Aorta (tissue), 5 donors: ENCODE results near the gene ASB15. TPM values are rescaled to one million over a fixed set of nuclear protein-coding genes. Genes with fewer than 3 reads are reported as not detected.
"Not testable (repeated sequence)": the region's sequence is repeated elsewhere in the genome, so short reads cannot be mapped to it uniquely, and the experiment has no call there.

Experiments
- ATAC-seq: fragments of 200-7000 bp; cut with Tn5 transposase; one replicate; pipeline ENCODE4 v1.9.1; 2022; ENCODE audit warnings: moderate library complexity; ENCODE audit not compliant: low FRiP score
- DNase-seq, 2 donors: peaks; one replicate each; pipeline ENCODE4 v3.0.0-alpha.2; 2020
- H3K27ac ChIP-seq, 2 donors: one replicate each; pipeline ENCODE4 v1.5.1; 2013; ENCODE audit warnings: low read length in 2 of 2, mild to moderate bottlenecking in 2 of 2, moderate library complexity in 2 of 2, control low read depth in 1 of 2, inconsistent platforms in 1 of 2, low read depth in 1 of 2
- H3K27me3 ChIP-seq, 2 donors: one replicate each; pipeline ENCODE4 v1.6.1; 2013; ENCODE audit warnings: control low read depth in 1 of 2, low read length in 1 of 2, mild to moderate bottlenecking in 1 of 2, moderate library complexity in 1 of 2; ENCODE audit not compliant: insufficient read depth in 2 of 2, control insufficient read depth in 1 of 2
- H3K36me3 ChIP-seq, 2 donors: one replicate each; pipeline ENCODE4 v1.6.1; 2013; ENCODE audit warnings: control low read depth in 1 of 2, low read length in 1 of 2, mild to moderate bottlenecking in 1 of 2; ENCODE audit not compliant: insufficient read depth in 2 of 2, control insufficient read depth in 1 of 2
- H3K4me1 ChIP-seq, 2 donors: one replicate each; pipeline ENCODE4 v1.6.1; 2013; ENCODE audit warnings: low read length in 2 of 2, control low read depth in 1 of 2, mild to moderate bottlenecking in 1 of 2, moderate library complexity in 1 of 2; ENCODE audit not compliant: insufficient read depth in 2 of 2, control insufficient read depth in 1 of 2
- H3K4me3 ChIP-seq, 2 donors: one replicate each; pipeline ENCODE4 v1.5.1; 2013; ENCODE audit warnings: low read length in 2 of 2, control low read depth in 1 of 2, mild to moderate bottlenecking in 1 of 2
- H3K9me3 ChIP-seq: one replicate; pipeline ENCODE4 v1.6.1; 2013; ENCODE audit warnings: mild to moderate bottlenecking, low read length; ENCODE audit not compliant: control insufficient read depth
- WGBS, 2 donors: extraction: QIAGEN DNeasy Blood & Tissue Kit; methylation state at CpG; one replicate each; pipeline ENCODE4 v1.1.7; 2013; 5-methylcytosine and 5-hydroxymethylcytosine counted together
- intact Hi-C, 2 donors: fragments of 100-400 bp; cut with DNase I; formaldehyde crosslinking; loops; one replicate each; pipeline versions ENCODE4 v1.14.2 to v1.15.0; 2022
- long read RNA-seq, 2 donors: library from polyadenylated mRNA; unstranded; transcript quantifications; one replicate each; pipeline ENCODE4 v2.0.0, GENCODE V29; 2020 to 2021
- polyA plus RNA-seq, 2 donors: library from polyadenylated mRNA; stranded (reverse); fragments of 200-250 nt; gene quantifications; one replicate each; pipeline ENCODE4 v1.2.3, GENCODE V29; 2013
- total RNA-seq, 2 donors: library from RNA; stranded (reverse); fragmentation: NEBNext Ultra II Directional; extraction: Animal tissue kit (Norgen Biotek cat#: 25700); gene quantifications; one replicate each; pipeline ENCODE4 v1.2.1, GENCODE V29; 2021
- donor health status: healthy with polysubstance abuse.
- donor health status: Bipolar disorder and iron deficiency.
- donor health status: DM: no; HTN: no; CAD: no.
- donor health status: DM: no; HTN: no; CAD: no.
- donor health status: DM: yes; HTN: yes; CAD: no.

The ASB15 gene
- not detected for total RNA-seq
- under 1 TPM in 1 of 2 donors, not detected in 1; 0.13 TPM for polyA plus RNA-seq
- long read RNA-seq, donor 1, partial matches to known transcripts, result 0 of 1 reads
- long read RNA-seq, donor 1, other reads (novel, unspliced or antisense), result 1 of 1 reads
- long read RNA-seq, donor 2, result 0 reads

- no peaks in the 10 kb centered on the region for H3K4me1 ChIP-seq
- intact Hi-C loops, result no loop called here
- no peak within 1 kb of the TSS for H3K4me3 ChIP-seq
- 62 to 65% methylated on average over 4 of the region's 4 CpGs for WGBS, 2 donors
- H3K27ac ChIP-seq, result no peak within 1 kb of the TSS
- H3K9me3 ChIP-seq, result no peaks in the 10 kb centered on the region
- no peaks in the 10 kb centered on the region for H3K27me3 ChIP-seq
- no peak for ATAC-seq
- no peaks in the 10 kb centered on the region for H3K36me3 ChIP-seq
- DNase-seq, result no peak
Observed at GRCh38 chr7:123601530-123601929, at the start of gene ASB15. ASB15 (plus strand) TSS chr7:123601821; CDS start chr7:123614503, 12,682 bp downstream.

GRCh38 chr7:123552134-123552533 is 49.5 kb upstream of the ASB15 start:
- DNase-seq, H3K36me3 ChIP-seq, H3K27me3 ChIP-seq, H3K4me3 ChIP-seq, H3K27ac ChIP-seq, H3K4me1 ChIP-seq, ATAC-seq, H3K9me3 ChIP-seq, intact Hi-C loops: not testable (repeated sequence)

GRCh38 chr7:123552641-123553040 is 49.0 kb upstream of the ASB15 start:
- Histone ChIP-seq H3K36me3 (peaks cover 0 to 2% of the 10 kb centered on the region in 2 donors), H3K4me1 (peaks cover 0 to 2% of the 10 kb centered on the region in 2 donors), H3K4me3 (no peak overlapping the region), H3K9me3 (no peaks in the 10 kb centered on the region), H3K27ac (no peak overlapping the region), H3K27me3 (no peaks in the 10 kb centered on the region)
- ATAC-seq, result no peak
- intact Hi-C loops, result no loop called here
- no peak for DNase-seq
- WGBS, 2 donors, result 96 to 98% methylated on average over 2 of the region's 2 CpGs

GRCh38 chr7:123553159-123553558 is 48.5 kb upstream of the ASB15 start:
- Histone ChIP-seq H3K27me3 (no peaks in the 10 kb centered on the region), H3K4me3 (no peak overlapping the region), H3K27ac (no peak overlapping the region), H3K36me3 (peaks cover 0 to 2% of the 10 kb centered on the region in 2 donors), H3K4me1 (peaks cover 0 to 2% of the 10 kb centered on the region in 2 donors), H3K9me3 (no peaks in the 10 kb centered on the region)
- intact Hi-C loops, result no loop called here
- ATAC-seq (no peak), DNase-seq (no peak)
- WGBS, 2 donors, result 84 to 87% methylated on average over 3 of the region's 3 CpGs

GRCh38 chr7:123555484-123555883 is 46.1 kb upstream of the ASB15 start:
- Histone ChIP-seq H3K27me3 (no peaks in the 10 kb centered on the region), H3K27ac (no peak overlapping the region), H3K4me1 (peaks cover 0 to 2% of the 10 kb centered on the region in 2 donors), H3K4me3 (no peak overlapping the region), H3K36me3 (peaks cover 0 to 2% of the 10 kb centered on the region in 2 donors), H3K9me3 (no peaks in the 10 kb centered on the region)
- intact Hi-C loops, result loop anchor here in 1 of 2 donors (5.0 kb wide), 1 partner anchor 192 kb away; the partner anchor contains the start of gene WASL
- ATAC-seq (no peak), DNase-seq (no peak)

GRCh38 chr7:123557016-123557397 is 44.6 kb upstream of the ASB15 start:
- no peaks in the 10 kb centered on the region for H3K27me3 ChIP-seq
- intact Hi-C loops, result loop anchor here (2.0 to 5.0 kb wide), 2 partner anchors 22 to 190 kb away; partner anchors contain the start of genes IQUB (in 1 of the 2) and WASL (in 1 of the 2)
- no peak for DNase-seq
- no peaks in the 10 kb centered on the region for H3K9me3 ChIP-seq
- peaks cover 0 to 2% of the 10 kb centered on the region in 2 donors for H3K36me3 ChIP-seq
- ATAC-seq, result no peak
- WGBS, 2 donors, result 2% methylated on average over 12 of the region's 12 CpGs
- H3K27ac ChIP-seq, result no peak overlapping the region
- peak overlapping the region; percentile 93 to 99 for H3K4me3 ChIP-seq
- peaks cover 0 to 2% of the 10 kb centered on the region in 2 donors for H3K4me1 ChIP-seq

- H3K4me1 ChIP-seq, result peaks cover 0 to 2% of the 10 kb centered on the region in 2 donors
- peak within 1 kb of the TSS; percentile 93 to 99 for H3K4me3 ChIP-seq
- WGBS, 2 donors, result 1% methylated on average over 40 of the region's 40 CpGs
- no peaks in the 10 kb centered on the region for H3K27me3 ChIP-seq
- ATAC-seq, result peak; percentile 100
- intact Hi-C loops, result loop anchor here (2.0 to 5.0 kb wide), 2 partner anchors 23 to 190 kb away; partner anchors contain the start of genes IQUB (in 1 of the 2) and WASL (in 1 of the 2)
- H3K27ac ChIP-seq, result peak within 1 kb of the TSS; percentile 85 to 94
- peaks cover 0 to under 1% of the 10 kb centered on the region in 2 donors for H3K36me3 ChIP-seq
- DNase-seq, result peak; percentile 96 to 98
- H3K9me3 ChIP-seq, result no peaks in the 10 kb centered on the region
Observed at GRCh38 chr7:123557398-123558288, 44.0 kb upstream of the ASB15 start, which contains the start of gene NDUFA5. NDUFA5 (minus strand) TSS chr7:123557818; CDS start chr7:123557795, 23 bp downstream.

- H3K4me3 ChIP-seq, result peak overlapping the region; percentile 72 to 99
- no peaks in the 10 kb centered on the region for H3K9me3 ChIP-seq
- intact Hi-C loops, result loop anchor here in 1 of 2 donors (5.0 kb wide), 1 partner anchor 189 kb away; the partner anchor contains the start of gene WASL
- H3K4me1 ChIP-seq, result peaks cover 0 to 2% of the 10 kb centered on the region in 2 donors
- H3K36me3 ChIP-seq, result no peaks in the 10 kb centered on the region
- H3K27ac ChIP-seq, result peak overlapping the region; percentile 85 to 94
- H3K27me3 ChIP-seq, result no peaks in the 10 kb centered on the region
- 34 to 37% methylated on average over 4 of the region's 4 CpGs for WGBS, 2 donors
- ATAC-seq, result no peak
- DNase-seq, result no peak
Observed at GRCh38 chr7:123558289-123558874, 43.2 kb upstream of the ASB15 start.
